ENCODE data around the gene MARCHF3. TPM values are rescaled to one million over a fixed set of nuclear protein-coding genes. Genes with fewer than 3 reads are reported as not detected.

MARCHF3 gene
- total RNA-seq, 4 donors from 2014 or later: 1.7 to 13.9 (median 2.5) TPM

GRCh38 chr5:126836778-126837177, 193.6 kb downstream of the MARCHF3 start:
- Histone ChIP-seq H3K4me1 (no peaks in the 10 kb centered on the region), H3K27me3 (no peaks in the 10 kb centered on the region), H3K27ac (replicated peaks in 1 of 4) (no peak overlapping the region), H3K36me3 (peaks cover 0 to 3% (median 0%) of the 10 kb centered on the region in 4 donors), H3K4me3 (no peak overlapping the region), H3K9me3 (no peaks in the 10 kb centered on the region)
- TF ChIP-seq POLR2A (IDR thresholded peaks at IDR 0.05; ENCODE audit: low read depth) (no peak), EP300 (IDR thresholded peaks at IDR 0.05) (no peak), POLR2AphosphoS5 (IDR thresholded peaks at IDR 0.05) (no peak), CTCF (IDR thresholded peaks at IDR 0.05) (no peak)
- intact Hi-C loops (cut with DNase I): no loop called here
- 97% methylated on average over 2 of the region's 2 CpGs for WGBS
- no peak for DNase-seq (ENCODE audit: extremely low spot score)

DNA sequence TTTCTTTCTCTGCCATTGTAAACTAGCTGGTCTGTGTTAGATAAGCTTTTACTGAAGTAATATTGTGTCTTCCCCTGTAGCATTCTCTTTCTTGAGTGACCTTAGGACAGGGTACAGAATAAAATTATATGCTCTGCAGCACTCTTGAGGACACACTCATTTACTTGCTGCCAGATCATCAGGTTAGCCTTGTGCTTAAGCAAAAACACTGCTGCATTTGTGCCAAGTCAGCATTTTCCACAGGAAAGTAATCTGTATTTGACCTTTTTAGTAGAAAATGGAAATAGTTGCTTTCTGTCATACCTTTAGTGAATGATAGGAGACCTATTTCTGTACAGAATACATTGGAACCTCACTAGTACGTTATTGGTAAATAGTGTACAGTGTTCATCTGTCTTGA, 199.2 kb downstream of the MARCHF3 start:
- Histone ChIP-seq H3K4me1 (no peaks in the 10 kb centered on the region), H3K36me3 (peaks cover 0 to 13% (median under 1%) of the 10 kb centered on the region in 4 donors), H3K27me3 (no peaks in the 10 kb centered on the region), H3K27ac (replicated peaks in 1 of 4) (no peak overlapping the region), H3K9me3 (no peaks in the 10 kb centered on the region), H3K4me3 (no peak overlapping the region)
- intact Hi-C loops (cut with DNase I): no loop called here
- WGBS: 95% methylated on average over 1 of the region's 1 CpG
- DNase-seq (ENCODE audit: extremely low spot score): no peak
- no peak for TF ChIP-seq POLR2AphosphoS5 (IDR thresholded peaks at IDR 0.05)
- TF ChIP-seq POLR2A (IDR thresholded peaks at IDR 0.05; ENCODE audit: low read depth): no peak
- TF ChIP-seq EP300 (IDR thresholded peaks at IDR 0.05): no peak
- no peak for TF ChIP-seq CTCF (IDR thresholded peaks at IDR 0.05)

DNA sequence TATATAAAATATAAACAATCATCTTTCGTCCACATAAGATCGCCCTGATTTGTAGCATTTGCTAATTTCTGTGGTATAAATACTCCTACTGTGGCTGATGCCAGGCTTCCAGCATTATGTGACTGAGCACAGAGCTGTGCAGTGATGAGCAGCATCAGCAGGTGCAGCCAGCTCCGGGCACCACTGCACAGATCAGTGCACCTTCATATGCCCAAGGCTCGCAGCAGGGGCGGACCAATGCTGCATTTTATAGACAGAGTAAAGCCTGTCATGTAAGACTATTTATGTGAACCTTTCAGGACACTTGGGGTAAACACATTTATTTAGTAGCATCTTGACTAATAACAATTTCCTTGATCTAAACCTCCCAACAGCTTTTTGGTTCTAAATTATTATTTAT, 200.3 kb downstream of the MARCHF3 start:
- intact Hi-C loops (cut with DNase I): no loop called here
- Histone ChIP-seq H3K9me3 (no peaks in the 10 kb centered on the region), H3K27me3 (no peaks in the 10 kb centered on the region), H3K4me3 (no peak overlapping the region), H3K27ac (replicated peaks in 1 of 4) (no peak overlapping the region), H3K4me1 (no peaks in the 10 kb centered on the region), H3K36me3 (peaks cover 0 to 16% (median 0%) of the 10 kb centered on the region in 4 donors)
- TF ChIP-seq EP300 (IDR thresholded peaks at IDR 0.05): no peak
- TF ChIP-seq CTCF (IDR thresholded peaks at IDR 0.05): no peak
- no peak for TF ChIP-seq POLR2AphosphoS5 (IDR thresholded peaks at IDR 0.05)
- TF ChIP-seq POLR2A (IDR thresholded peaks at IDR 0.05; ENCODE audit: low read depth): no peak
- 97% methylated on average over 5 of the region's 5 CpGs for WGBS
- DNase-seq (ENCODE audit: extremely low spot score): no peak

GRCh38 chr5:126829098-126829497, 201.3 kb downstream of the MARCHF3 start:
- no peak for DNase-seq (ENCODE audit: extremely low spot score)
- H3K27ac ChIP-seq (replicated peaks in 1 of 4): no peak overlapping the region
- no peak overlapping the region for H3K4me3 ChIP-seq
- H3K9me3 ChIP-seq: no peaks in the 10 kb centered on the region
- 93% methylated on average over 5 of the region's 5 CpGs for WGBS
- H3K4me1 ChIP-seq: no peaks in the 10 kb centered on the region
- TF ChIP-seq POLR2AphosphoS5 (IDR thresholded peaks at IDR 0.05) (no peak), POLR2A (IDR thresholded peaks at IDR 0.05; ENCODE audit: low read depth) (no peak), EP300 (IDR thresholded peaks at IDR 0.05) (no peak), CTCF (IDR thresholded peaks at IDR 0.05) (no peak)
- intact Hi-C loops (cut with DNase I): no loop called here
- H3K27me3 ChIP-seq: no peaks in the 10 kb centered on the region
- peaks cover 0 to 16% (median 0%) of the 10 kb centered on the region in 4 donors for H3K36me3 ChIP-seq

GRCh38 chr5:126826619-126827215, 203.6 kb downstream of the MARCHF3 start:
- H3K27me3 ChIP-seq: no peaks in the 10 kb centered on the region
- H3K9me3 ChIP-seq: no peaks in the 10 kb centered on the region
- H3K27ac ChIP-seq (replicated peaks in 1 of 4): no peak overlapping the region
- H3K4me3 ChIP-seq: no peak overlapping the region
- H3K36me3 ChIP-seq: peaks cover 0 to 16% (median 0%) of the 10 kb centered on the region in 4 donors
- intact Hi-C loops (cut with DNase I): no loop called here
- TF ChIP-seq EP300 (IDR thresholded peaks at IDR 0.05) (no peak), POLR2A (IDR thresholded peaks at IDR 0.05; ENCODE audit: low read depth) (no peak), POLR2AphosphoS5 (IDR thresholded peaks at IDR 0.05) (no peak)
- DNase-seq (ENCODE audit: extremely low spot score): no peak
- no peaks in the 10 kb centered on the region for H3K4me1 ChIP-seq
- WGBS: 64% methylated on average over 3 of the region's 3 CpGs

Measured in esophagus muscularis mucosa (tissue), 4 donors.